Smooth muscle cell (in vitro differentiated cells): Measurements from ENCODE around the gene ROPN1. TPM values are rescaled to one million over a fixed set of nuclear protein-coding genes. Genes with fewer than 3 reads are reported as not detected.

ENCODE experiments used
- DNase-seq: peaks from one replicate; lab custom pipeline; 2025; ENCODE audit not compliant: unreplicated experiment; lab: John Stamatoyannopoulos, UW
- H2AFZ ChIP-seq: fragments of 200-600 bp; sonication (generic); 2 replicates; pipeline ENCODE4 v1.6.0; 2016; ENCODE audit warnings: antibody characterized with exemption, low read depth, mild to moderate bottlenecking
- H3F3A ChIP-seq: fragments of 200-600 bp; sonication (generic); 2 replicates; pipeline ENCODE4 v1.6.0; 2017; ENCODE audit warnings: antibody characterized with exemption, low read depth
- H3K27ac ChIP-seq: fragments of 200-600 bp; sonication (generic); 2 replicates; pipeline ENCODE4 v1.5.1; 2016; ENCODE audit warnings: low read depth, mild to moderate bottlenecking
- H3K27me3 ChIP-seq: fragments of 200-600 bp; sonication (generic); 2 replicates; pipeline ENCODE4 v1.6.1; 2016; ENCODE audit warnings: low read depth, mild to moderate bottlenecking
- H3K36me3 ChIP-seq: fragments of 200-600 bp; sonication (generic); 2 replicates; pipeline ENCODE4 v1.5.1; 2016; ENCODE audit warnings: low read depth
- H3K4me1 ChIP-seq: fragments of 200-600 bp; sonication (generic); 2 replicates; pipeline ENCODE4 v1.5.1; 2016; ENCODE audit warnings: low read depth
- H3K4me2 ChIP-seq: fragments of 200-600 bp; sonication (generic); 2 replicates; pipeline ENCODE4 v1.6.0; 2016; ENCODE audit warnings: mild to moderate bottlenecking
- H3K4me3 ChIP-seq: fragments of 200-600 bp; sonication (generic); 2 replicates; pipeline ENCODE4 v1.5.1; 2016; ENCODE audit warnings: mild to moderate bottlenecking
- H3K79me2 ChIP-seq: fragments of 200-600 bp; sonication (generic); 2 replicates; pipeline ENCODE4 v1.6.0; 2016; ENCODE audit warnings: low read depth, mild to moderate bottlenecking
- H3K9ac ChIP-seq: fragments of 200-600 bp; sonication (generic); 2 replicates; pipeline ENCODE4 v1.6.0; 2016; ENCODE audit warnings: low read depth
- H3K9me3 ChIP-seq: fragments of 200-600 bp; sonication (generic); replicated peaks from 2 replicates; pipeline ENCODE4 v1.5.1; 2016; ENCODE audit warnings: low read depth
- H4K20me1 ChIP-seq: fragments of 200-600 bp; sonication (generic); 2 replicates; pipeline ENCODE4 v1.6.0; 2016; ENCODE audit warnings: low read depth
- CTCF ChIP-seq: fragments of 200-600 bp; sonication (generic); IDR thresholded peaks from 2 replicates; pipeline ENCODE4 v1.5.1; 2017; ENCODE audit warnings: borderline replicate concordance, mild to moderate bottlenecking, antibody characterized with exemption; ENCODE audit not compliant: insufficient read depth, poor library complexity, severe bottlenecking
- WGBS: methylation state at CpG from one replicate; pipeline ENCODE4 v1.1.7; 2016; ENCODE audit warnings: low lambda C conversion rate; 5-methylcytosine and 5-hydroxymethylcytosine counted together
- polyA plus RNA-seq: library from polyadenylated mRNA; unstranded; fragments of >200 nt; fragmentation: Nextera tagmentation; extraction: Ambion mirVana; gene quantifications from 2 replicates; pipeline ENCODE4 v1.2.1, GENCODE V29; 2016
- total RNA-seq: library from RNA; depleted of rRNA; stranded (reverse); fragments of >200 nt; gene quantifications from 2 replicates; pipeline ENCODE4 v1.2.3, GENCODE V29; 2014

The ROPN1 gene
- total and polyA plus RNA-seq, 2 experiments from 2014 or later, result not detected

GRCh38 chr3:124033360-124034015 is 41.6 kb upstream of the ROPN1 start, which contains the start of gene KALRN:
Gene KALRN, plus strand, starts transcription at chr3:124033369.
- TF ChIP-seq CTCF, result no peak
- no peaks in the 10 kb centered on the region for H3F3A ChIP-seq
- H3K4me1 ChIP-seq, result peaks cover 18% of the 10 kb centered on the region
- peaks cover 49% of the 10 kb centered on the region for H3K79me2 ChIP-seq
- under 1% methylated on average over 35 of the region's 63 CpGs for WGBS
- DNase-seq, result no peak
- no peaks in the 10 kb centered on the region for H3K36me3 ChIP-seq
- no peaks in the 10 kb centered on the region for H3K27me3 ChIP-seq
- H3K4me2 ChIP-seq, result peak within 1 kb of the TSS; percentile 97
- H3K27ac ChIP-seq, result peak within 1 kb of the TSS; percentile 44
- peak within 1 kb of the TSS; percentile 76 for H3K9ac ChIP-seq
- peak within 1 kb of the TSS; percentile 98 for H3K4me3 ChIP-seq
- no peaks in the 10 kb centered on the region for H3K9me3 ChIP-seq
- H4K20me1 ChIP-seq, result peaks cover 47% of the 10 kb centered on the region
- H2AFZ ChIP-seq, result peak within 1 kb of the TSS; percentile 98

- peaks cover 43% of the 10 kb centered on the region for H3K79me2 ChIP-seq
- no peaks in the 10 kb centered on the region for H3F3A ChIP-seq
- H3K36me3 ChIP-seq, result no peaks in the 10 kb centered on the region
- peak overlapping the region; percentile 98 for H2AFZ ChIP-seq
- peak; percentile 73 for TF ChIP-seq CTCF
- no peaks in the 10 kb centered on the region for H3K27me3 ChIP-seq
- peak overlapping the region; percentile 76 for H3K9ac ChIP-seq
- 0% methylated on average over 13 of the region's 48 CpGs for WGBS
- DNase-seq, result peak; percentile 79
- peak overlapping the region; percentile 97 for H3K4me2 ChIP-seq
- peak overlapping the region; percentile 44 for H3K27ac ChIP-seq
- H3K4me1 ChIP-seq, result peaks cover 18% of the 10 kb centered on the region
- peaks cover 41% of the 10 kb centered on the region for H4K20me1 ChIP-seq
- H3K4me3 ChIP-seq, result peak overlapping the region; percentile 98
- H3K9me3 ChIP-seq, result no peaks in the 10 kb centered on the region
These were observed 41.0 kb upstream of the ROPN1 start for GRCh38 chr3:124032881-124033359.

GRCh38 chr3:124032311-124032880 is 40.5 kb upstream of the ROPN1 start:
- Histone ChIP-seq H2AFZ (peak overlapping the region; percentile 98), H3F3A (no peaks in the 10 kb centered on the region), H3K36me3 (no peaks in the 10 kb centered on the region), H4K20me1 (peaks cover 36% of the 10 kb centered on the region), H3K9me3 (no peaks in the 10 kb centered on the region), H3K4me3 (peak overlapping the region; percentile 98), H3K9ac (peak overlapping the region; percentile 76), H3K79me2 (peaks cover 40% of the 10 kb centered on the region), H3K27ac (no peak overlapping the region), H3K4me2 (peak overlapping the region; percentile 97), H3K27me3 (no peaks in the 10 kb centered on the region), H3K4me1 (peaks cover 18% of the 10 kb centered on the region)
- WGBS, result under 1% methylated on average over 26 of the region's 29 CpGs
- no peak for DNase-seq
- no peak for TF ChIP-seq CTCF
